IPS-NIHi7 (cell line): Measurements from ENCODE around the gene RHBDD1.

ENCODE experiments used
- DNase-seq: peaks from one replicate; pipeline ENCODE4 v3.0.0; 2012; ENCODE audit warnings: mixed read lengths; ENCODE audit errors: extremely low spot score

The RHBDD1 gene

DNA sequence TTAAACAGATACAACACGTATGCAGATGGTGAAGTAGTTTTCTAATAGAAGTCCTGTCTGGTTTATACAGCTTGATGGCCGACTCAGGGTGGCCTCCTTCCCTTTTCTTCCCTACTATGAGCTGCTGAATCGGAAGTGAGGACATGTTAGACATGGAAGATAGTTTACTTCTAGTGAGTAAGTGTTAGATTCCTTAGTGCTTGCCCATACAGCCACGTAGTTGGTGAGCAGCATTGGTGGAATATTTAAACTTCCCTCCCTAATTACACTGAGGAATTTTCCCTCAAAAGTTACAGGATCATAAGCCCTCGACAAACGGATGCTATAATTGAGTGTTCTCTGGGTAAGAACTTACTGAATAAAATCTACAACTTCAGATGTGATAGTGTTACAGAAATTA is 52.1 kb downstream of the RHBDD1 start:
- no peak for DNase-seq

DNA sequence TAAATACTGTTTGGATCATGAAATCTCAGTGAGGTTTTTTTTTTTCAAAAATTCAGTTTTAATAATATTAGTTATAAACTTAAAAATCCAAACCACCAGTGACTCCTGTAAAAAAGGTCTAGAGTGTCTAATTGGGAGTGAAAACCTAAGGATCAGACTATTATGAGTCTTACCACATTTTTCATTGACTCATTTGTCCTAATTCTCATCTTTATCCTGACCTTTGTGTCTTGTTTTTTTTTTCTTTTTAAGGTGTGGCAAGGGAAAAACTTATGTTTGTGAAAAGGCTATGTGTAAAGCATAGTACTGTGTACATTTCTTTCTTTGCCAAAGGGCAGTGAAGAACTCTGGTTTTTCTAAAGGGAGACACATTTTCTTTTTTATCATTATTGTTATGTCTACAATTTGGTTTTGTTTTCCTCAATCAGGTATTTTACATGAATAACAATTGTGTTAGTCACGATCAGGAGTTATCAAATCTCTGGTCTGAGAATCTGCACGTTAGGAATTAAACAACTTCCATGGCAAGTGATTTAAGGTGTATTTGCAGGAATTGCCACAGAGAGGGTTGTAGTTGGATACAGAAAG is 52.6 kb downstream of the RHBDD1 start:
- DNase-seq, result no peak

DNA sequence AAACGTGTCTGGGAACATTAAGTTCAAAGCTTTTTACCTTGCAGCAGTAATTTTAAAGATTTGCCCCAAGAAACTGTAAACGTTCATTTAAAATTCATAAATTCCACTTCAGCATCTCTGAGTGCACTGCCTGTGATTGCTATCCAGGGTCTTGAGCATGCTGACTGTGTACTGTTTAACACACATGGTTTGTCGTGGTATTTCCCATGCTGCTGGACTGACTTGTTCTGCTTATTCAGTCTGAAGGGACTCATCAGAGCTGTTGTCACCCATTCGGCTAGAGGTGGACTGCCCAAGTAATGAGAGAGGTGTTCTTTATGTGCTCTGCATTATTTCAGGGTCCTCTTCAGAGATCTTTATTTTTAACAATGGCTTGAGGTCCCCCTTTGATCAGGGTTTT is 53.1 kb downstream of the RHBDD1 start:
- DNase-seq, result no peak

DNA sequence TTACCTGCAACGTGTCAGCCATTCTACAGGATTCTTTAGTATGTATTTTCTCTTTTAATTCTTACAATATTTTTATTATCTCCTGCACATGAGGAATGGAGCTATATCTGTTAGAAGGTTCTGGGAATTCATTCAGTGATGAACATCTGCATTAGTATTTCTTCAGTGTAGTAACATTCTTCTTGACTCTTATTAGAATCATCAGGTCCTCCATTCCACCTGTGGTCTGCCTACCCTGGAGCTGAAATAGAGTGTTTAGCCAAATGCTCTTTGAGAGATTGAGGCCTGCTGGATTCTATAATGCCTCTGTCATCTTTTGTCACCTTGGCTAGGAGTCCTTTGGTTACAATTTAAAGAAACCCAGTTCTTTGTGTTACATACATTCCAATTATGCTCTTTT is 54.4 kb downstream of the RHBDD1 start:
- no peak for DNase-seq

DNA sequence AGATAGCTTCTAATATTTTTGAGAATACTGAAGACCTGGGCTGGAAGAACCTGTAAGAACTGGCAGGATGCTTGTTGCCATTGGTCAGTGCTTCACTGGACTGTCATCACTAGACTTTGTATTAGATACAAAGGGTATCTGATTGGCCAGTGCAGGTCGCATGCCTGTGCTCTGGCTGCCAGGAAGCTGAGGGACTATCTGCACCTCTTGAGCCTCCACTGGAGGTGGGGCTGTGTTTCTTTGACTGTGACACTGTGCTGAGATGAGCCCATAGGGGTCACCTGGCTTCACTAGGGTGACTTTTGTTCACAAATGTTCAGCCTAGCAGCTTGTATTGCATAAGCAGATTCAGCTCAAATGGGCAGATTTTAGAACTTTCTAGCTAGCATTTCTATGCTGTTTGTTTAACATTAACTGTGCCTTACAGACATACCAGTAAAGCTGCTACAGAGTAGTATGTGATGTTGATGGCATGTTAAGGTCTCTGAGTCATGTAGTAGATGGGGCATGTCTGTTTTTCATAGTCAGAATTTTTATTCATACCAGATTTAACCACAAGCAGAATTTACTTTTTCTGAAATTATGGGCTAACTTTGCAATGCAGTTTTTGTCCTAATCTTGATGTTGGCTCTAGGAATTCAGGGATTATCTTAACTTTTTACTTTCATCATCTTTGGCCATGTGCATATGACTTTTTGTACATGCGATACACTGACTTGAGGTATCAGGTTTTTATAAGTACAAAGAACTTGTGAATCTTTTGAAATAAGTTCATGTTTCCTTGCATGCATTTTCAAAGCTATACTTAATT is 56.1 kb downstream of the RHBDD1 start:
- no peak for DNase-seq

DNA sequence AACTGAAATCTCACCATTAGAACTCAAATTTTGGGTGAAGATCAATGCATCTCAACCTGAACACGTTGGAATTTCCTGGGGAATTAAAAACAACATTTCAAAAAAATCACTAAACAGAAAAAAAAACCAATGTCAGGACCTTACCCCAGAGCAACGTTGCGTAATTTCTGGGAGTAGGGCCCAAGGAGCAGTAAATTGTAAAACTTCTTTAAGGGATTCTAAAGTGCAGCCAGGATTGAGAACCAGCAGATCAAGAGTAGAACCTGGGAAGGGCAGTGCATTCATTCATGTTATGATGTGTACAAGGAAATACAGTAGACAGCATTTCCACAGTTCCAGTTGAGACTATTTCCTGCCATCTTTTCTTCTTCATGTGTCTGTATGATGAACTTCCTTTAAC is 56.9 kb downstream of the RHBDD1 start:
- DNase-seq, result no peak

DNA sequence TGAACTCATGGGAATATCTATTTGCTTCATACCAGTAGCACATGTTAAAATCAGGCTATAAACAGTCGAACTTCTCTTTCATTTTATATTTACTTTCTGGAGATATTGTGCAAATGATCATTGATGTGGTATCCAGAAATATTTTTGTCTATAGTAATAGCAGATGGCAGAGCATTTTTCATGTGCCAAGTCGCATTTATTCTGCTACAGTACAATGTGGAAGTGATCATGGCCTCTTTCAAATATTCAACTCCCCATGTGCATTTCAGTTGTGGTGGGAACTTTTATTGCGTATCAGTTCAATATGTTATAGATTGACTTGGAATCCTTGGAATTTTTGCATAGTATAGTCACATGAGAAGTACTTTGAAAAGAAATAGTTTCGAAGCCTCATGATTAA is 57.4 kb downstream of the RHBDD1 start:
- DNase-seq, result no peak

DNA sequence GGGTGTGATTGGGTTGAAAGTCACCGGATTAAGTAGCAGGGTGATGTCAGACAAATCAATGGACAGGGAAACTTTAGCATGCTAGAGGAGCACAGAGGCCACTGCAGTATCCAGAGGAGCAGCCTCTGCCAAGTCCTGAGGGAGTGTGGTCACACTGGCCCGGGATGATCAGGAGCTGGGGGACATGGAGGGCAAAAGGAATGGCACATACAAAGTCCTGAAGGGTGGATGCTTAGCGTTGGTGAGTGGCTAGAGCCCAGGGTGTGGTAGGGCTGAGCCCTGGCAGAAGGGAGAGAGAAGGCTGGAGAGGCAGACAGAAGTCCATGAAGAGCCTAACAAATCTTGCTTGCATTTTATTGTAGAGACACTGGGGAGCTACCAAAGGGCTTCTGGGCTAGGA is 58.9 kb downstream of the RHBDD1 start:
- DNase-seq, result no peak

DNA sequence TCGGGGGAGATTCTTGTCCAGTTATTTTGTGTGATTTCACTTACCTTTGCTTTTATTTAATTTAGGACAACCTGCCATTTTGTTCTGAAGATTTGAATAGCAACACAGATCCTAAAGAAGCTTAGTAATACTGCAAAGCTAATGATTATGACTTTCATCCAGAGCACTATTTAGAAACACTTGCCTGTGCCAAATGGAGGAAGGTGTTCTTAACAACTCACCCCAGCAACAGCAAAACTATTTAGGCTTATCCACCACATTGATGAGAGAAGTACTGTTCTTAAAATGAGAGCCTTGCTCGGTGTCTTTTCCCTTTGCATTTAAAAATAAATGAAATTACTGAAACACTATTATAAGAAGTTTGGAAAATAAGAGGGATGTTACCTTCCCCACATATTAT is 59.7 kb downstream of the RHBDD1 start:
- DNase-seq, result no peak

DNA sequence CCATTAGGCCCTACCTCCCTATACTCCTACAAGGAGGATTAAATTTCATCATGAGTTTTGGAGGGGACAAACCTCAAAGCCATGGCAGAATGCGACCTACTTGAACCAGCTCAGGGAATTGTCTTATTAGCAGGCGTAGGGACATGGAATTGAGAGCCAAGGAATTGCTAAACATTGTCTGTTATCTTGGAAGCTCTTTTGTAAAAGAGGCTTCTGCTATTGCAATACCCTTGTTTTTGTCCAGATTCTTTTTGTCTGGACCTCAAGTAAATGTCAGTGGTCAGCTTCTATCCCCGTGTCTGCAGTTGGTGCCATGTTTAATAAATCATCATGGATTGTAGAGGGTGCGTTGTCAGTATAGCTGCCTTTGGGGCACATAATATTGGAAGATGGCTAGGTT is 62.3 kb downstream of the RHBDD1 start:
- DNase-seq, result no peak

DNA sequence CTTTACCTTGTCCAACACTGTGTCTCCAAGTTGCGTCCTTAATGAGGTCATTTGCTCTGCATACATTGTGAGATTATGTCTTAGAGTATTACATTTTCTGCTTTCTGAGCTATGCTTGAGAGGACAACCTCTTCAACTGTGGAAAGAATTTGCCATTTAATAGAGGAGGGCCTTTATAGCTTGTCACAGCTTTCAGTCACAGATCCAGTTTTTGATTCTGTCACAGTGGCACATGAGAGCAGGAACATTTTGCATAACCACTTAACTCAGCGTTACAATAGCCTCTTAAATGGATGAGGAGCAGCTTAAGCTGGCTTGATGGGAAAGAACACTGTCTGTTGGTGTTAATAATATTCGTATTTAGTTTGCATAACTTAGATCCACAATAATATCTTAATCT is 63.0 kb downstream of the RHBDD1 start:
- no peak for DNase-seq

DNA sequence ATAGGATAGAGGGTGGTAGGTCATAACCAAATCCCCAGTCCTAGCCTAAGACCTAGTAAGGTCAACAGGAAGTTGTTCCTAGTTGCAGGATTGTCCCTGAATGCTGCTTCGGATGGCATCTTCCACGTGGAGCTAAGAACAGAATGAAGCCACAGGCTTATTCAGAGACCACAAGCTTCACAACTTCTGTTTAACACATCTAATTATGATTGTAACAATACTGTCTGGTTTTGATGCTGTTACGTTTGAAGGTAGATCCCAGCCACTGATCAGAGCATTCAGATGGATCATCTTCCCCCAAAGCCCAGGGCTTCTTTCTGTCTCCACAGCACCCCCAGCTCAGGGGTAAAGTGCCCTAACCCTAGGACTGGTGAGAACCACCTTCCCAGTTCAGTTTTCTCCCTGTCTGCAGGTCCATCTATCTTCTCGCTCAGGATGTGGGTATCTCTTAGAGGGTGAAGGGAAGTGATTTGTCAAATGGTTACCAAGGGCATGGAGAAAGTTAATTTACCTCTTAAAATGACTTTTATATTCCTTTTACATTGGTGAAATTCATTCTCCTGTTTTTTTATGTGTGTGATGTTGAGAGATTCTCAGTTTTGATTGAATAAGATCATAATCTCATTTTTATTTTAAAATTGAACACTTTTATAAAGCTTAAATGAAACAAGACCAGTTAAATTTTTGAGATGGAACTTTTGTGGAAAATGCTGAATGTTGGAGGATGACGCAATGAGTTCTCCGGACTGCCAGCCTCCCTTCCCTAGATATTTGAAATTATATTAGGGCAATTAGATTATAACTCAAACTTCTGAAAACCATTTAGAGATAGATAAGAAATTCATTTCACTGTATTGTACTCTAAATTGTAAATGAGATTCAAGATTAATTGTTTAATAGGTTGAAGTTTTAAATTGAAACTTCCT is 66.5 kb downstream of the RHBDD1 start:
- DNase-seq, result no peak

DNA sequence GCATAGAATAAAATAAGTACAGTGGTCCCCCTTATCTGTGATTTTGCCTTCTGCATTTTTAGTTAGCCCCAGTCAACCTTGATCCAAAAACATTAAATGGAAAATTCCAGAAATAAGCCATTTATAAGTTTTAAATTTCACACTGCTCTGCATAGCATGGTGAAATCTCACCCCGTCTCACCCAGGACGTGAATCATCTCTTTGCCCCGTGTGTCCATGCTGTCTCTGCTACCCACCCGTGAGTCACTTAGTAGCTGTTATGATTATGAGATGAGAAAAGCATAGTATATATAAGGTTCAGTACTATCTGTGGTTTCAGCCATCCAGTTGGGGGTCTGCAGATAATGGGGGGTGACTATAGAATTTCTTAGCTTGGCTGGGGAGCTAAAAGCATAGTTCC is 67.3 kb downstream of the RHBDD1 start:
- DNase-seq, result no peak

DNA sequence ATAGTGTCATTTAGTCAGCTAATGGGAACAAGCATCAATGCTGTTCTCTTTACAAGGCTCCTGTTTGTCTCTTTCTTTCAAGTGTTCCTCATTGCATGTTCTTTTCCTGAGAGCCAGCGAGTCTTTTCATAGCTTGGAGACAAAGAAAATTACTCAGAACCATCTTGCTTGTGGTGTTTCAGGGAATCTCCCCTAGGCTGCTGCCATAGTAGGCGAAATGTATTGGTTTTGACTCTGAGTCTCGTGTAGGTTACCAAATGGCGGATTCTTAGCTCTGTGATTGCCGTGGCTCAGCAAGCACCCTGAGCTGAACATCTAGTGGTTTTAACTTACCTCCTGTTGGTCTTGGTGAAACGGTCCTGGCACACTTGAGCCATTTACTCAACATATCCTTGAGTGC is 68.7 kb downstream of the RHBDD1 start:
- DNase-seq, result no peak

DNA sequence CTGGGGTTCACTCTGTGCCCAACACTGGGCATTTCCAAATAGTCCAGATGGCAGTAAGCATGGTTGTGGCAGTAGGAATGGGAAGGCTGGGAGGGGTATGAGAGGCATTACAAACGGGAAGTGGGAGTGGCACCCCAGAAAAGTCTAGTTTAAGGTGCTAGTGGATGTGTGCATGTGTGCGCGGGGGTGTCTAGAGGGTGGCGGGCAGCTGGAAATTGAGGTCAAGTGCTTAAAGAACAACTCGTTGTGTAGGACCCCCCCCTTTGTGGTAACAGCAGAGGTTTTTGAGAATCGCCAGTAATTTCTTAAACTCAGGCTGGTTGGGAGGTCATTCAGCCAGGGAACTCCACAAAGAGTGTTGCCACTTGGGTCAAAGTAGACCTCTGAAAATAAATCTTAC is 69.9 kb downstream of the RHBDD1 start:
- DNase-seq, result no peak

DNA sequence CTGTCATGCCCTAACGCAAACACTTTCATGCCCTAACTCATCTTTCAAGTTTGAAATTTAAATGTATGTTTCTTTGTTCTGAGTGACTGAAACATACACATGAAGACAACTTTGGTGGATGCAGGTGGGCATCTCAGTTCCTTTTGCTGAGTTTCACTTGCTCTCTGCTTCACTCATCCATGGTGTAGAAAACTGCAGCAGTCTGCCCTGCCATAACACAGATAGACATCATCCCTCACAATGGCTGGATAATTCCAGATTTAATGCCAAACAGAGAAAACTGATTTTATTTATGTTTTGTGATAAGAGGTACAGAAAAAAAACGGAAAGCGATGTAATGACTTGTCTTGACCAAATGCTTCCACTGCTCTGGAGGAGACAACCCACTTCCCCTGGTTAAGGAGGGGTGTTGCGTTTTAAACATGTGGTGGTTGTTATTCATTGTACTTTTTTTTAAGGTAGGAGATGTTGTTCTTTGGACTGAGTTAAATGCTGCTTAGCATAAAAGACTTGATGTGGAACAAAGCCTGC is 70.4 kb downstream of the RHBDD1 start:
- no peak for DNase-seq

DNA sequence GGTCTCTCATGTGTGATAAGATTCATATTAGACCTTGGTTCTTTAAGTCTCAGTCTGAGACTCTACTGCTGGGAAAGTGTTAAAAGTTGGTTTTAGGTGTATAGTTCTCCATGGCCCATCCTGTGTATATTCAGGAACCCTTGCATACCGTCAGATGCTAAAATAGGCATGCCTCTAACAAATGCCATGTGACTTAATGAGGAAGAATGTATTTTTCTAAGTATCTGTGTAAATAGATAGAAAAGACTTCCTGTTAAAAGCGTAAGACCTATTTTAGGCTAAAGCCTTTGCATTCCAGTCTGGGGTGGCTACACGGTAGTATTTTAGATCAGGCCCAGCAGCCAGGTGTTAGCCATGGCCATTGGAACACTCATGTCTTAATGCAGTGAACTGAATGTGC is 73.3 kb downstream of the RHBDD1 start:
- DNase-seq, result no peak

DNA sequence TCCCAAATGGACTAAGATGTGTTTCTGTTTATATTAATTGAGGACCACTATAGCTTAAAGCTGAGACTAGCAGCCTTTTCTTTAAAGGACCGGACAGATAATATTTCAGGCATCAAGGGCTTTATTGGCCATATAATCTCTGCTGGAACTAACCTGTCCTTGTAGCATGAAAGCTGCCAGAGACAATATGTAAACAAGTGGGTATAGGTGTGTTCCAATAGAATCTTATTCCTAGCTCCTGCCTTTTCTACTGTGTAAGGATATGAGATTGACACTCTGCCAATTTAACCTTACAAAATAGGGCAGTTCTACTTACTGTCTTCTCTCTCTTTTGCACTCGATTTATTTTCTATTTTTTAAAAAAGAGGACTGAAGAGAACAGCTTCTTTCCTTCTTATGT is 74.0 kb downstream of the RHBDD1 start:
- no peak for DNase-seq

DNA sequence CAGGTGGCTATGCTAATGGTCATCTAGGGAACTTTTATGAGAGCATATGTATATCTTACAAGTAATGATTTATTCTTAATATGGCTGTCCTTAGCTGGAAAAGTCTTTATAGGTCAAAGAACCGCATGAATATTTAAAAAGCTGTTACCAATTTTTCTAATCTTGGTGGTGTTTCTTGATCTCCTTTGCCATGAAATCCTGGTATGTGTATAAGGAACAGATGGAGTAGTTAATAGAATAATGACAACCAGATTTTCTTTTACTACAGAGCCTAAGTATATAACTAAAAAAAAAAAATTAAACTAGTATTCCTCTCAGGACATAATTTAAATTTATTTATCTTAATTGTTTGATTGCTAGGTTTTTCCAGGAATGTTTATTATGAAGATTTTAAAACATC is 74.5 kb downstream of the RHBDD1 start:
- no peak for DNase-seq

DNA sequence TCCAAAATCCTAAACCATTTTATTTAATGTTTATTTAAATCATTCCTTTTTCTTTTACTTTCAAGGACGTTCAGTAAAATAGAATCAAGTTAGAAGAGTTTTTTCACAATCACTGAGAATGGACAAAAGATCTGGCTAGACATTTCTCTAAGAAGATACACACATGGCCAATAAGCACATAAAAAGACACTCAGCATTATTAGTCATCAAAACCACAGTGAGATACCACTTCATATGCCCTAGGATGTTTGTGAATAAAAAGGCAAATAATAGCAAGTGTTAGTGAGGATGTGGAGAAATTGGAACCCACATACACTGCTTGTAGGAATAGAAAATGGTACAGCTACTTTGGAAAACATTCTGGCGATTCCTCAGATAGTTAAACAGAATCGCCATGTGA is 76.1 kb downstream of the RHBDD1 start:
- no peak for DNase-seq

DNA sequence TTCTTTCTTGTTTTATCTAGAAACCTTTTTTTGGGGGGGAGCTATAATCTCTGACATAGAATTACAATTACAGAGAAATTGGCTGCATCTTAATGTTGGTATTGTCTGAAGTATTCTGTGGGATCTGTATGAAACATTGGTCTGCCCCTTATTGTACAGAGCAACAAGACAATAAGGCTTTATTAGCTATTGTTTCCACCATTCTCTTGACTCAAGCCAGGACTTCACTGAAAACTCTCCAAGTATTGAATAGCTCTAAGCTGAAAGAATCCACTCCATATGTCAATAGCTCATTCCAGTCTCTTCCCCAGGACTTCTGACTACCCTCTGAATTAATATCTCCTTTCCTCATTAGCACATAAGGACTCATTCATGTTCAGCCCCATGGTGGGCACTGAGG is 77.8 kb downstream of the RHBDD1 start:
- no peak for DNase-seq

DNA sequence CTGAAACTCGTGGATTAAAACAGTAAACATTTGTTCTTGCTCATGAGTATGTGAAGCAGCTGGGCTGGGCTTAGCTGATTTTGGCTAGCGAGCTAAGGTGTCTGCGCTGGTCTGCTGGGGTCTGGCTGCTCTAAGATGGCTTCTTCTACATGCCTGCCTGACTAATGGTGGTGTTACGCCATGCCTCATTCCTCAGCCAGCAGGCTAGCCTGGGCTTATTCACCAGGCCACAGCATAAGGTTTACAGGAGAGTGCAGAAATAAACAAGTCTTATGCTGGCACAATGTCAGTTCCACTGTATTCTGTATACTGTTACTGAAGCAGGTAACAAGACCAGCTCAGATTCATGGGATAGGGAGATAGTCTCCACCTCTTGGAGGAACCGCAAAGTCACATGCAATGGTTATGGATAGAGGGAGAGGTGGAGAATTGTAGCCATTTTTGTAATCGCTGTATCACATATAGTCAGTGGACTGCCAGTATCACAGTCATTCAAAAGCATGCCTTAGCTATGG is 80.0 kb downstream of the RHBDD1 start:
- no peak for DNase-seq
